ENCODE data around the gene TMPRSS15. TPM values are rescaled to one million over a fixed set of nuclear protein-coding genes. Genes with fewer than 3 reads are reported as not detected.
A peak's percentile ranks its signal among the peaks of the same experiment; 100 is the strongest.

Gene TMPRSS15
- total RNA-seq, 2 donors from 2014 or later, result 0.13 to 0.24 TPM

DNA sequence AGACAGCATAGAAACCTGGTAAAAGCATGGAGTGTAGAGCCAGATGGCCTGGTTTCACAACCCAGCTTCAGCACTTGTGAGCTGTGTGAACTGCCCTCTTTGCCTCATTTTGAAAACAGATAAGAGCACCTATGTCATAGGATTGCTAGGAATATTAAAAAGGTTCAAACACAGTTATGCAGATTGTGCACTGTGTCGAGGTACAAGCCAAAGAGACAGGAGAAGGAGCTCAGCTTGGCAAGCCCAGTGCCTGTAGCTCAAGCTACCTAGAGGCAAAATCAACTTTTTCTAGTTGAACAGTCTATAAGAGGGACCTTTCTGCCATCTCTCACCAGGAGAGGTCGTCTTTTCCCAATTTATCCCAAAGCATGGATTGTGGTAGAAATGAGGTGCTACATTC, 153.9 kb downstream of the TMPRSS15 start:
- H3K4me1 Mint-ChIP-seq, result peaks cover 5% of the 10 kb centered on the region
- H3K27me3 Mint-ChIP-seq (ENCODE audit: insufficient read depth), result peaks cover 28% of the 10 kb centered on the region
- Histone ChIP-seq H3K4me3 (ENCODE audit: low read length) (no peak overlapping the region), H3K9me3 (ENCODE audit: control insufficient read depth, low read length) (no peaks in the 10 kb centered on the region), H3K27ac (ENCODE audit: low read depth, low read length) (no peak overlapping the region), H3K36me3 (ENCODE audit: control insufficient read depth, insufficient read depth, low read length) (no peaks in the 10 kb centered on the region), H3K27me3 (ENCODE audit: control insufficient read depth, insufficient read depth, low read length, poor library complexity, severe bottlenecking) (peaks cover 36% of the 10 kb centered on the region), H3K9ac (ENCODE audit: extremely low read depth, low read length, poor library complexity, severe bottlenecking) (no peak overlapping the region), H3K4me1 (ENCODE audit: control insufficient read depth, insufficient read depth, low read length) (no peaks in the 10 kb centered on the region)
- no peaks in the 10 kb centered on the region for H3K9me3 Mint-ChIP-seq
- TF ChIP-seq, protein P1, sequence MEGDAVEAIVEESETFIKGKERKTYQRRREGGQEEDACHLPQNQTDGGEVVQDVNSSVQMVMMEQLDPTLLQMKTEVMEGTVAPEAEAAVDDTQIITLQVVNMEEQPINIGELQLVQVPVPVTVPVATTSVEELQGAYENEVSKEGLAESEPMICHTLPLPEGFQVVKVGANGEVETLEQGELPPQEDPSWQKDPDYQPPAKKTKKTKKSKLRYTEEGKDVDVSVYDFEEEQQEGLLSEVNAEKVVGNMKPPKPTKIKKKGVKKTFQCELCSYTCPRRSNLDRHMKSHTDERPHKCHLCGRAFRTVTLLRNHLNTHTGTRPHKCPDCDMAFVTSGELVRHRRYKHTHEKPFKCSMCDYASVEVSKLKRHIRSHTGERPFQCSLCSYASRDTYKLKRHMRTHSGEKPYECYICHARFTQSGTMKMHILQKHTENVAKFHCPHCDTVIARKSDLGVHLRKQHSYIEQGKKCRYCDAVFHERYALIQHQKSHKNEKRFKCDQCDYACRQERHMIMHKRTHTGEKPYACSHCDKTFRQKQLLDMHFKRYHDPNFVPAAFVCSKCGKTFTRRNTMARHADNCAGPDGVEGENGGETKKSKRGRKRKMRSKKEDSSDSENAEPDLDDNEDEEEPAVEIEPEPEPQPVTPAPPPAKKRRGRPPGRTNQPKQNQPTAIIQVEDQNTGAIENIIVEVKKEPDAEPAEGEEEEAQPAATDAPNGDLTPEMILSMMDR (conservative IDR thresholded peaks at IDR 0.05), result peak; percentile 79
- peak; percentile 53 for DNase-seq
- 53 to 71% methylated on average over 1 to 2 of the region's 2 CpGs for WGBS, 2 experiments (ENCODE audit: insufficient coverage in 1 of 2, insufficient read length in 1 of 2)
- no peaks in the 10 kb centered on the region for H3K36me3 Mint-ChIP-seq (ENCODE audit: low read depth)
- no peak overlapping the region for H3K27ac Mint-ChIP-seq
- H3K4me3 Mint-ChIP-seq, result no peak overlapping the region

GRCh38 chr21:18248171-18248570, 155.4 kb downstream of the TMPRSS15 start:
- Histone ChIP-seq H3K36me3 (ENCODE audit: control insufficient read depth, insufficient read depth, low read length) (no peaks in the 10 kb centered on the region), H3K27ac (ENCODE audit: low read depth, low read length) (no peak overlapping the region), H3K9ac (ENCODE audit: extremely low read depth, low read length, poor library complexity, severe bottlenecking) (no peak overlapping the region), H3K9me3 (ENCODE audit: control insufficient read depth, low read length) (no peaks in the 10 kb centered on the region), H3K4me3 (ENCODE audit: low read length) (no peak overlapping the region), H3K4me1 (ENCODE audit: control insufficient read depth, insufficient read depth, low read length) (no peaks in the 10 kb centered on the region), H3K27me3 (ENCODE audit: control insufficient read depth, insufficient read depth, low read length, poor library complexity, severe bottlenecking) (peaks cover 51% of the 10 kb centered on the region)
- Mint-ChIP-seq H3K4me1 (peaks cover 7% of the 10 kb centered on the region), H3K9me3 (no peaks in the 10 kb centered on the region), H3K27ac (no peak overlapping the region), H3K4me3 (no peak overlapping the region), H3K27me3 (ENCODE audit: insufficient read depth) (peaks cover 43% of the 10 kb centered on the region), H3K36me3 (ENCODE audit: low read depth) (no peaks in the 10 kb centered on the region)
- WGBS, 2 experiments (ENCODE audit: insufficient coverage in 1 of 2, insufficient read length in 1 of 2), result 87% methylated on average over 1 of the region's 1 CpG; no CpG with 5 or more reads in 1 of the 2 experiments
- DNase-seq, result no peak
- TF ChIP-seq, protein P1 (conservative IDR thresholded peaks at IDR 0.05), result no peak

- TF ChIP-seq, protein P1 (conservative IDR thresholded peaks at IDR 0.05), result no peak
- H3K36me3 Mint-ChIP-seq (ENCODE audit: low read depth), result no peaks in the 10 kb centered on the region
- H3K4me1 Mint-ChIP-seq, result peaks cover 7% of the 10 kb centered on the region
- 7 to 17% methylated on average over 5 to 22 of the region's 22 CpGs for WGBS, 2 experiments (ENCODE audit: insufficient coverage in 1 of 2, insufficient read length in 1 of 2)
- Histone ChIP-seq H3K27ac (ENCODE audit: low read depth, low read length) (no peak overlapping the region), H3K36me3 (ENCODE audit: control insufficient read depth, insufficient read depth, low read length) (no peaks in the 10 kb centered on the region), H3K9me3 (ENCODE audit: control insufficient read depth, low read length) (no peaks in the 10 kb centered on the region), H3K4me3 (ENCODE audit: low read length) (peak overlapping the region; percentile 80), H3K9ac (ENCODE audit: extremely low read depth, low read length, poor library complexity, severe bottlenecking) (no peak overlapping the region), H3K4me1 (ENCODE audit: control insufficient read depth, insufficient read depth, low read length) (no peaks in the 10 kb centered on the region), H3K27me3 (ENCODE audit: control insufficient read depth, insufficient read depth, low read length, poor library complexity, severe bottlenecking) (peaks cover 63% of the 10 kb centered on the region)
- H3K27ac Mint-ChIP-seq, result no peak overlapping the region
- no peaks in the 10 kb centered on the region for H3K9me3 Mint-ChIP-seq
- peak overlapping the region; percentile 56 for H3K4me3 Mint-ChIP-seq
- peak; percentile 54 for DNase-seq
- peaks cover 56% of the 10 kb centered on the region for H3K27me3 Mint-ChIP-seq (ENCODE audit: insufficient read depth)
Observed at GRCh38 chr21:18245464-18245967, 158.1 kb downstream of the TMPRSS15 start.
